ENCODE results near the gene FRMD3. TPM values are rescaled to one million over a fixed set of nuclear protein-coding genes. Genes with fewer than 3 reads are reported as not detected.

The FRMD3 gene
- total RNA-seq, 1 experiment from 2014 or later: 1.9 TPM

GRCh38 chr9:83536332-83536731 lies 1.9 kb downstream of the FRMD3 start:
- Histone ChIP-seq H4K20me1 (ENCODE audit: insufficient read depth) (no peaks in the 10 kb centered on the region), H3K27ac (no peak overlapping the region), H3K4me1 (replicated peaks; ENCODE audit: insufficient read depth) (peaks cover 7% of the 10 kb centered on the region; the same call in 1 of the 2 replicates), H3K27me3 (ENCODE audit: insufficient read depth, low read depth) (no peaks in the 10 kb centered on the region), H3K4me3 (no peak overlapping the region), H3K9me3 (ENCODE audit: insufficient read depth, low read depth) (no peaks in the 10 kb centered on the region), H3K4me2 (no peak overlapping the region), H2AFZ (no peak overlapping the region), H3K9me2 (ENCODE audit: insufficient read depth) (no peaks in the 10 kb centered on the region), H3K79me2 (ENCODE audit: low read depth) (no peaks in the 10 kb centered on the region), H3F3A (ENCODE audit: insufficient read depth, low read depth) (no peaks in the 10 kb centered on the region), H3K36me3 (ENCODE audit: low read depth) (no peaks in the 10 kb centered on the region)
- ChIA-PET POLR2A (ENCODE audit: unreplicated experiment) (no interaction called here), CTCF (no interaction called here)
- intact Hi-C loops (cut with micrococcal nuclease; ENCODE audit: unreplicated experiment): loop anchor here (5.0 kb wide), 1 partner anchor 64 kb away; no protein-coding TSS in a partner anchor
- DNase-seq: no peak
- TF ChIP-seq, protein P1, sequence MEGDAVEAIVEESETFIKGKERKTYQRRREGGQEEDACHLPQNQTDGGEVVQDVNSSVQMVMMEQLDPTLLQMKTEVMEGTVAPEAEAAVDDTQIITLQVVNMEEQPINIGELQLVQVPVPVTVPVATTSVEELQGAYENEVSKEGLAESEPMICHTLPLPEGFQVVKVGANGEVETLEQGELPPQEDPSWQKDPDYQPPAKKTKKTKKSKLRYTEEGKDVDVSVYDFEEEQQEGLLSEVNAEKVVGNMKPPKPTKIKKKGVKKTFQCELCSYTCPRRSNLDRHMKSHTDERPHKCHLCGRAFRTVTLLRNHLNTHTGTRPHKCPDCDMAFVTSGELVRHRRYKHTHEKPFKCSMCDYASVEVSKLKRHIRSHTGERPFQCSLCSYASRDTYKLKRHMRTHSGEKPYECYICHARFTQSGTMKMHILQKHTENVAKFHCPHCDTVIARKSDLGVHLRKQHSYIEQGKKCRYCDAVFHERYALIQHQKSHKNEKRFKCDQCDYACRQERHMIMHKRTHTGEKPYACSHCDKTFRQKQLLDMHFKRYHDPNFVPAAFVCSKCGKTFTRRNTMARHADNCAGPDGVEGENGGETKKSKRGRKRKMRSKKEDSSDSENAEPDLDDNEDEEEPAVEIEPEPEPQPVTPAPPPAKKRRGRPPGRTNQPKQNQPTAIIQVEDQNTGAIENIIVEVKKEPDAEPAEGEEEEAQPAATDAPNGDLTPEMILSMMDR (conservative IDR thresholded peaks at IDR 0.05): no peak
- no peak for TF ChIP-seq EZH2 (IDR thresholded peaks at IDR 0.05; ENCODE audit: low read depth)
- no TSS peak for BruUV-seq (replicated peaks)

- H2AFZ ChIP-seq: no peak overlapping the region
- intact Hi-C loops (cut with micrococcal nuclease; ENCODE audit: unreplicated experiment): loop anchor here (5.0 kb wide), 1 partner anchor 63 kb away; no protein-coding TSS in a partner anchor
- no peaks in the 10 kb centered on the region for H3K36me3 ChIP-seq (ENCODE audit: low read depth)
- no peak overlapping the region for H3K4me3 ChIP-seq
- H3K4me2 ChIP-seq: no peak overlapping the region
- no peak for DNase-seq
- TF ChIP-seq EZH2 (IDR thresholded peaks at IDR 0.05; ENCODE audit: low read depth): no peak
- TF ChIP-seq, protein P1 (conservative IDR thresholded peaks at IDR 0.05): no peak
- POLR2A ChIA-PET (ENCODE audit: unreplicated experiment): no interaction called here
- H3K4me1 ChIP-seq (replicated peaks; ENCODE audit: insufficient read depth): peaks cover 7% of the 10 kb centered on the region; the same call in 1 of the 2 replicates
- no peaks in the 10 kb centered on the region for H3K79me2 ChIP-seq (ENCODE audit: low read depth)
- H4K20me1 ChIP-seq (ENCODE audit: insufficient read depth): no peaks in the 10 kb centered on the region
- CTCF ChIA-PET: no interaction called here
- H3K9me3 ChIP-seq (ENCODE audit: insufficient read depth, low read depth): no peaks in the 10 kb centered on the region
- H3F3A ChIP-seq (ENCODE audit: insufficient read depth, low read depth): no peaks in the 10 kb centered on the region
- no peak overlapping the region for H3K27ac ChIP-seq
- no peaks in the 10 kb centered on the region for H3K27me3 ChIP-seq (ENCODE audit: insufficient read depth, low read depth)
- H3K9me2 ChIP-seq (ENCODE audit: insufficient read depth): no peaks in the 10 kb centered on the region
- BruUV-seq (replicated peaks): no TSS peak
Measured at GRCh38 chr9:83535736-83536135, 2.5 kb downstream of the FRMD3 start.

DNA sequence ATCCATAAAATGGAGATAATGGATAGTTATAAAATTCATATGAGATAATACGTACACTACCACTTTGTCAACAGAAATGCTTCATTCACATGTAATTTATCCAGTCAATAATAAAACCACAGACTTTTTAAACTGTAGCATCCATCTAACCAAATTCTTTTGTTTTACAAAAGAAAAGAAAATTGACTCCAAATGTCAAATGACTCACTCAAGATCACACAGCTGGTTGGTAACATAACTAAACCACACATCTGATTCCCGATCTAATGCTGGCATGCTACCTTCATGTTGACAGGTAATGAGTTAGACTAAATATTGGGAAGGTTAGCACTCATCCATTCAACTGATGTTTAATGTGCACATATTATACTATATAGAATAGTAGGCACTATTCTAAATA lies 4.9 kb downstream of the FRMD3 start:
- Histone ChIP-seq H3K36me3 (ENCODE audit: low read depth) (no peaks in the 10 kb centered on the region), H3K27ac (no peak overlapping the region), H3K9me3 (ENCODE audit: insufficient read depth, low read depth) (no peaks in the 10 kb centered on the region), H3K9me2 (ENCODE audit: insufficient read depth) (no peaks in the 10 kb centered on the region), H3K4me3 (no peak overlapping the region), H3K79me2 (ENCODE audit: low read depth) (no peaks in the 10 kb centered on the region), H3F3A (ENCODE audit: insufficient read depth, low read depth) (no peaks in the 10 kb centered on the region), H3K4me1 (replicated peaks; ENCODE audit: insufficient read depth) (no peaks in the 10 kb centered on the region), H3K4me2 (no peak overlapping the region), H4K20me1 (ENCODE audit: insufficient read depth) (no peaks in the 10 kb centered on the region), H3K27me3 (ENCODE audit: insufficient read depth, low read depth) (no peaks in the 10 kb centered on the region), H2AFZ (no peak overlapping the region)
- BruUV-seq (replicated peaks): no TSS peak
- ChIA-PET POLR2A (ENCODE audit: unreplicated experiment) (no interaction called here), CTCF (no interaction called here)
- intact Hi-C loops (cut with micrococcal nuclease; ENCODE audit: unreplicated experiment): no loop called here
- no peak for DNase-seq
- no peak for TF ChIP-seq EZH2 (IDR thresholded peaks at IDR 0.05; ENCODE audit: low read depth)
- TF ChIP-seq, protein P1 (conservative IDR thresholded peaks at IDR 0.05): no peak
